A204.1 (cell line): ENCODE results near the gene MACO1.
A peak's percentile ranks its signal among the peaks of the same experiment; 100 is the strongest.
"Not testable (repeated sequence)": the region's sequence is repeated elsewhere in the genome, so short reads cannot be mapped to it uniquely, and the experiment has no call there.

ENCODE experiments used
- FAIRE-seq: peaks from 2 replicates; lab custom pipeline; 2012; peaks lifted over from hg19 to GRCh38; lab: Jason Lieb, UNC

Gene MACO1

GRCh38 chr1:25492323-25492722 lies 61.6 kb downstream of the MACO1 start:
- no peak for FAIRE-seq

DNA sequence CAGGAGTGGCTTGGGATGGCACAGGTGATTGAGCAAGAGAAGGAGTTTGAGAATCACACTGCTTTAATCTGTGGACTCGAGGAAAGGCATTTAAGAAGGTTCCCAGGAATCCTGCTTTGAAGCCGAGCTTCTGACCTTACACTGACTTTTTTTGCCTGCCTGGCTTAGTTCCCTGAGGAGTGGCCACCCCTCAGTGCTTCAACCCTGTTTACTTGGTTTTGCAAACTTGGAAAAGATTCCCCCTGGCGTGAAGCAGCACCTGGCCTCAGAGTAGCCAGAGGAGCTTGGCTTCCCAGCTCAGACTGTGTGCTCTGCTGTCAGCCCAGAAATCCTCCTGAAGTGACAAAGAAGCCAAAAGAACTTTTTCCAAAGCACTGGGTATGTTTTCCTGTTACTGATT lies 64.3 kb downstream of the MACO1 start:
- FAIRE-seq, result no peak

- no peak for FAIRE-seq
These were observed 70.0 kb downstream of the MACO1 start for GRCh38 chr1:25500694-25501093.

DNA sequence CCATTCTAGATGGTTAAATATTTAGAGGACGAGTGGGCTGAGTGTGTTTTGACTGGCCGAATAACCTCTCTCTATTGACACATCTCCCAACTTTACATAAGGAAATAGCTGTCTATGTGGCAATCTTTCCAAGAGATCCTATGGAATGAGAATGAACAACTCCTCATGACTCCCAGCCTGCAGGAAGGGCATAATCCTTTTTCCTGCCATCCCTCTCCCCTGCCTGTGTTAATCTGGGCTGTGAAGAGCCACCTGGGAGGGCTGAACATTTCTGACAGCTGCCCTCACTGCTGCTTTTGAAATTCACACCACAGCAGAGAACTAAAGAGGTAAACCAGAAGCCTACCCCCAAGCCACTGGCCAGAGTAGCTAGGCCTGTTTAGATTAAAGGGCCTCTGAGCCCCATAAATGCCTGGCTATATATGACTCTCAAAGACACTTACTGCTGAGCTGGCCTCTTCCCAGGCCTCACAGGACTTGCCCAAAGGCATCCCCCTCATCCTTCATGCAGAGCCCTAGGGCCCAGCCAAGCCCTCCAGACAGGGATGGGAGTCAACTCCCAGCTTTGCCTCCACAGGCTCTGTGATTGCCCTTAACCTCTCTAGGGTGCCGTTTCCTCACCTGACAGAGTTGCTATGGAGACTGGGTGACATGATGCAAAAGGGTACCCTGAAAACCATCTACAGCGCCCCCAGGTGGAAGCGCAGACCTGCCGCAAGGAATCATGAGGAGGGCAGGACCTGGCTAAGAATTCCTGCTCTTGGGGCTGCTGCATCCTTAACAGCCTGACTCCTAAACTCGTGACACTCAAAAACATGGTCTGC lies 70.8 kb downstream of the MACO1 start:
- no peak for FAIRE-seq

DNA sequence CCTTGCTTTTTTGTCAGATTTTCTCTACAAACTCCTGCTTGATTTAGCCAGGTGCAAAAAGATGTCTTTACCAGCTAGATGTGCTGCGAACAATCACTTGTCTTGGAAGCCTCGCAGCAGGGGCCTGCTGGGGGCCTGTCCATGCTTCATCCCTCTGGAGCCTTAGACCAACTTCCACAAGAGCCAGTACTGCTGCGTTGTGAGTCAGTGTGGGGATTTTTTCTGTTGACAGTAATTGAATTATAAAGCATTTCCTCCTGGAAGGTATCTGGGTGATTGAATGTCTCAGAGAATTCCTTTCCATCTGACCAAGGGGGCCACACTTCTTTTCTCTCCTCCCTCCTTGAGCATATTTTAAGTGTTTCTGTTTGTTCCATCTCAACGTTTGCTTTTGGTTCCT lies 72.3 kb downstream of the MACO1 start:
- no peak for FAIRE-seq

DNA sequence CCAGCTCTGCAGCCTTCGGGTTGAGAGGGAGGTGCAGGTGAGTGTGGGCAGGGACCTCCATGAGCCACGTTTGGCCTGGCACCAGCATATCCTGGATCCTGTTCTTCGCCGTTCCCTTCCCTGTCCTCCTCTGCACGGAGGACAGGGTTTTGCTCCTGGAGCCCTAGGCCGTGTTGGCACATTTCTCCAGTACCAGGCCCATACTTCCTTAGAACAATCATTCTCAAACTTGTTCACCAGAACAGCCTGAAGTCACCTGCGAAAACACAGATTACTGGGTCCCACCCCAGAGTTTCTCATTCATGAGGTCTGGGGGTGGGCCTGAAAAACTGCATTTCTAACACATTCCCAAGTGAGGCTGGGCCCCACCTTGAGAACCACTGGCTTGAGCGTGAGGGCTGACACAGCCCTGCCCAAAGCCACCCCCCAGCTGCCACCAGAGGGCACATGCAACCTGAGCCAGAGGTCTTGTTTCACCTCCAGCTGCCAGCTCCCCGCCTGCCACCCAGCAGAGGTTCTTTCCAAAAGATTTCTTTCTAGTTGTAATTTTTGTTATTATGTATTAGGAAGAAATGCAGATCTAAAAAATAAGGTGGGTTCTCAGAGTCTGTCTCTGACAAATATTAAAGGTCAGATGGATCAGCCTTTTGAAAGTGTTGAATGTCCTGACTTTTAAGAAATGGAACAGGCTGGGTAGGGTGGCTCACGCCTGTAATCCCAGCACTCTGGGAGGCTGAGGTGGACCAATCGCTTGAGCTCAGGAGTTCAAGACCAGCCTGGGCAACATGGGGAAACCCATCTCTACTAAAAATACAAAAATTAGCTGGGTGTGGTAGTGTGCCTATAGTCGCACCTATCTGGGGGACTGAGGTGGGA lies 73.1 kb downstream of the MACO1 start:
- FAIRE-seq, result no peak

GRCh38 chr1:25504706-25505595 lies 74.3 kb downstream of the MACO1 start:
- FAIRE-seq, result no peak

DNA sequence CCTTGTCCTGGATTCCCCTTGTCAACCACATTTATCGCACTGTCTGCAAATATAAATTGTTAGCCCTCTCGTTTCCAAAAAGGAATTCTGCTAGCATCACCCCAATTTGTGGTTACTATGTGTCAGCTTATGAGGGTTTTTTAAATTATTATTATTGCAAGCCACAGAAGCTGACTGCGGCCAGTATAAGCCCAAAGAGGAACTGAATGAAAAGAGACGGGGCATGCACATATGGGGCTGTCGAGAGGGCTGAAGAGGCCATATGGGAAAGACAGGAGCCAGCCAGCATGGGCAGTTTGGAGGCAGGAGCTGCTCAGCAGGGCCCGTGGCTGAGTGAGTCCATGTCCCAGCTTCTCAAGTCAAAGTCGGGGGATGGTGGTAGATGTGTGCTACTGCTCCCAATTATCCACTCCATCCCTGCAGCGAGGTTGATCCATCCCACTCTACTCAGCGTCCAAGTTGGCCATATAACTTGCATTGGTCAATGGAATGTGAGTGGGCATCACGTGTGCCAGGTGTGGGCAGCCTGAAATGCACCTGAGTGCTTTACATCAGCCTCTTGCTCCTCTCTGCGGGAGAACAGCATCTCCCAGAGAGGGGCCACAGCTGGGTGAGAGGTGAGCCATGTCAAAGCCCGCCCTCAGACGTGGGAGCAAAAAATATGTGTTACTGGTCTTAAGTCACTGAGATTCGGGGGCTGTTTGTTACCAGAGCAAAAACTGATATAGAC lies 75.1 kb downstream of the MACO1 start:
- no peak for FAIRE-seq

DNA sequence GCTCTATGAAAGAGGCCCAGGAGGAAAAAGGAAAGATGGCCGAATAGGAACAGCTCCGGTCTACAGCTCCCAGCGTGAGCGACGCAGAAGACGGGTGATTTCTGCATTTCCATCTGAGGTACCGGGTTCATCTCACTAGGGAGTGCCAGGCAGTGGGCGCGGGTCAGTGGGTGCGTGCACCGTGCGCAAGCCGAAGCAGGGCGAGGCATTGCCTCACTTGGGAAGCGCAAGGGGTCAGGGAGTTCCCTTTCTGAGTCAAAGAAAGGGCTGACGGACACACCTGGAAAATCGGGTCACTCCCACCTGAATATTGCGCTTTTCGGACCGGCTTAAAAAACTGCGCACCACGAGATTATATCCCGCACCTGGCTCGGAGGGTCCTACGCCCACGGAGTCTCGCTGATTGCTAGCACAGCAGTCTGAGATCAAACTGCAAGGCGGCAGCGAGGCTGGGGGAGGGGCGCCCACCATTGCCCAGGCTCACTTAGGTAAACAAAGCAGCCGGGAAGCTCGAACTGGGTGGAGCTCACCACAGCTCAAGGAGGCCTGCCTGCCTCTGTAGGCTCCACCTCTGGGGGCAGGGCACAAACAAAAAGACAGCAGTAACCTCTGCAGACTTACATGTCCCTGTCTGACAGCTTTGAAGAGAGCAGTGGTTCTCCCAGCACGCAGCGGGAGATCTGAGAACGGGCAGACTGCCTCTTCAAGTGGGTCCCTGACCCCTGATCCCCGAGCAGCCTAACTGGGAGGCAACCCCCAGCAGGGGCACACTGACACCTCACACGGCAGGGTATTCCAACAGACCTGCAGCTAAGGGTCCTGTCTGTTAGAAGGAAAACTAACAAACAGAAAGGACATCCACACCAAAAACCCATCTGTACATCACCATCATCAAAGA lies 76.1 kb downstream of the MACO1 start:
- not testable (repeated sequence) for FAIRE-seq

GRCh38 chr1:25513666-25514065 lies 83.0 kb downstream of the MACO1 start:
- FAIRE-seq, result no peak

DNA sequence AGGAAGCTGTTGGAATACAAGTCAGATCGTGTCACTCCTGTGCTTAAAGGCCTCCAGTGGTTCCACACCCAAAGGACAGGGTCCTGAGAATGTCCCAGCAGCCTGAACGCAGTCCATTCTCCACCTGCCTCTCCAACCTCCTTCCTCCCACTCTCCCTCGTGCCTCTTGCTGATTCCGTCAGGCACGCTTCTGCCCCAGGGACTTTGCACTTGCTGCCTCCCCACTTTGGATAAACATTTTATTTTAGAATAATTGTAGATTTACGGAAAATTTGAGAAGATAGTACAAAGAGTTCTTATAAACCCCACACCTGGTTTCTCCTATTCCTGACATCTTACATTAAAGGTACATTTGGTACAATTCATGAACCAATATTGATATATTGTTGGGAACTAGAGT lies 84.3 kb downstream of the MACO1 start:
- FAIRE-seq, result no peak

- no peak for FAIRE-seq
These were observed 86.0 kb downstream of the MACO1 start for GRCh38 chr1:25516686-25517085.

- no peak for FAIRE-seq
These were observed 87.0 kb downstream of the MACO1 start for GRCh38 chr1:25517476-25518394.

- no peak for FAIRE-seq
These were observed 88.9 kb downstream of the MACO1 start for GRCh38 chr1:25519624-25520023.

GRCh38 chr1:25520446-25521061 lies 89.9 kb downstream of the MACO1 start:
- FAIRE-seq, result peak; percentile 85

DNA sequence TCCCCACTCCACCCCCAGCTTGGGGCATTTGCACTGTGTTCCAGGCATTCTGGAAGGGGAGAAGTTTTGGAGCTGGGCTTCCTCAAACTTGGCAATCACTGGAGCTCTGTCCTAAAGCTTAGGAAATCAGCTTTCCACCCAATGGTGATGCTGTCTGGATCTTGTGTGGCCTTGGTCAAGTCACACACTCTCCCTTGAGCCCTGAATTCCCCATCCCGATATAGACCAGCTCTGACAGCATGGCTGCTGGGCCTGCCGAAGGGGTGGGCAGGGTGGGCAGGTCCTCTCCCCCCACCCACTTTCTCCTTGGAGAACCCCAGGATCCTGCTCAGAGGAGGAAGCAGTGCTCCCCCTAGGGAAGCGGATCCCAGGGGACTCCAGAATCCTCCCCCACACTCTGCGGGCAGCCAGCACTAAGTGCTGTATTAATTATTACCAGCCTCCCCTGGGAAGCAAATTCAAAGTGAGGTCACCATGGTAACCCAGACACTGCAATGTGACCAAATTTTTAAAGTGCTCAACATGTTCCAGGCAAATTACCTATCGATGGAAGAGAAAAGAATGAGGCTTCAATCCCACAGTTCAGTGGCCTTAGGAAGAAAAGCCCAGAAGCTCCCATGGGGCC lies 91.4 kb downstream of the MACO1 start:
- no peak for FAIRE-seq

DNA sequence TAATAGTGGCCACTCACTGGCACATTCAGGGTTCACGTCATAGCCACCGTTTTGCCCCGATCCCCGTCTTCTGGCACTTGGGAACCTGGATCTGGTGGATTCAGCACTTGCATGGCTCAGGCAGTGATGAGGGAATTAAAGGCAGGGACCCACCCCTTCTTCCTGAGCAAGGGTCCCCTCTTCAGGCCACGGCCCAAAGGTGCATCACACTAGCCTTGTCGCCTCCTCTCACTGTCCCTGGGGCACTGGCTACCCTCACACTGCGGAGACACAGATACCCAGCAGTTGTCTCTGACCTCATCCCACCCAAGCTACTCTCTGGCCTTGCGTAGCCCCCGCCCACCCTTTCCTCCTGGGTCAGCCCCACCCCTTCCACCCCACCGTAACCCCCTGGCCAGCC lies 92.8 kb downstream of the MACO1 start:
- no peak for FAIRE-seq

DNA sequence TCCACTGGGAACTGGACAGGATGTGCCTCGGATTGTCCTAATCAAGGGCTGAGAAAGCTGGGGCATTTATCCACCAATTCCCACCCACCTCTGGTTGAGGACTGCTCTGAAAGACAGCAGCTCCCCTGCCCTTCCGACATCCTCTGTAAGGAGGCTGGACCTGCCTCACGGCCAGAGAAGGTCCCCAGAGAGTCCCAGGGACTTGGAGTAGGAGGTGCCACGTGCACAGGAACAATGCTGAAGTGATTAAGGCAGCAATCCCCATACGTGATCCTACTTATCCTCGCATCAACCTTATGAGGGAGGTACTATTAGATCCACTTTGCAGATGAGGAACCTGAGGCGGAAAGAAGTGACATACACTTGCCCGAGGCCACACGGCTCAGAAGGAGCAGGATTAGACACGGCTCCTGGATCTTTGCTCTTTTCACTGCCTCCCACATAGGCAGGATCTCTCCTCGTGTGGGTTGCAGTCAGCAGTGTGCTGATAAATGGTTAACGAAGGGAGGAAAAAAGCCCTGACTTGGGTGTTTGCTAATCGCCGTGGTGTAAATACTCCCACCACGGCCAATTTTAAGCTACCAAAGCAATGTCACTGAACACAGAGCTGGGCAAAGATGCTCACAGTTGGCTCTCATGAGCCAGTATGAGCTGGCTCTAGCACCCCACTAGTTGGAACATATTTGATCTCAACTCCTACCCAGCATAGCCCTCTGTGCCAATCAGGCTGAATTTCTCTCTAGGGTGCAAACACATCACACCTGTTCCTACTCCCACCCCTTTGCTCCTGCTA lies 94.1 kb downstream of the MACO1 start:
- no peak for FAIRE-seq
